SKM-1 (cell line): ENCODE data around the gene WDR53.
"Not testable (repeated sequence)": the region's sequence is repeated elsewhere in the genome, so short reads cannot be mapped to it uniquely, and the experiment has no call there.

Experiments used
- DNase-seq: peaks from one replicate; lab custom pipeline; 2025; ENCODE audit not compliant: unreplicated experiment; lab: John Stamatoyannopoulos, UW

Gene WDR53

DNA sequence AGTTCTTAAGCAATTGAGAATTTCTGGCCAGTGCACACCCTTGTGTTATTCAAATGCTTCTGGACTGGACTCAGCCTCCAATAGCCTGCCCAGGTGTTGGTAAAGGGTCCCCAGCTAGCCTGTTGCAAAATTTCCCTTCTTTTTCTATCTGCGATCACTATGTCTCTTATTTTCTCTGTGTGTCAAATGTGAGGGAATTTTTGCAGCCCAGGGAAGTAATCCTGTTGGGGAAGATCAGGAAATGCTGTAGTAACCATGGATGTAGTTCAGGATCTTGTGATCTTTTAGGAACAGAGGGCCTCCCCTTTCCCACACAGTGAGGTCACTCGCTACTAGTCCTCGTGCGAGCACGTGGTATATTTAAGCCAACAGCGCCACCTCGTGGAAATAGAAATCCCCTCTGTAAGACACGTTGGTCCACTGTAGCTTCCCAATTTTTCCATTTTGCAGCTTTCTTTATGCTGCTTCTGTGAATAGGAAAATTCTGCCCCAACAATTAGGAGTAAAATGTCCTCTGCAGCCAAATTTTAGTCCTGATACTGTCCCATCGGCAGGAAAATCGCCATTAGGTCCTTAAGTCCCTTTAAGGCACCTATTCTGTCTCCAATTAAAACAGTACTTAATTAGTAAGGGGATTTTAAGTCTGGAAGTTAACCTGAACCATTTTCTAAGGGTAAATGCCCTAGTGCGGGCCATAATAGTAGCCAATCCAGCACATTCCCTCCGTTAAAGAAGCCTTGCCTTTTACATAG lies 49.2 kb downstream of the WDR53 start:
- DNase-seq: peak; percentile 57

DNA sequence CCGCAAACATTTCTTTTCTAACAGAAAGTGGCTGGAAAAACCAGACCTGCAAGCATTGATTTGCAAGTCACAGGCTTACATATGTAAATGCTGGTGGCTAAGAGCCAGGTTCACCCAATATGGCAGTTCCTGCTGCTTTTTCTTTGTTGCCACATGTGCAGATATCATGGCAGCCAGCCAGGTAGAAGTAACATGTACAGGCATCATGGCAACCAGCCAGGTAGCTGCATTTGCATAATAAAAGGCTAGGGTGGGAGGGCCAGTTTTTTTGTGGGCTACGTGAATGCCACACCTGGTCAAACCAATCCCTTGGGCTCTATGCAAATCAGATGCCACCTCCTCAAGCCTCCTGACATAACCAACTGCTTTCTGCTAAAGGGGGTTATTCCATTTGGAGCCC lies 50.4 kb downstream of the WDR53 start:
- DNase-seq: no peak

- no peak for DNase-seq
Measured at GRCh38 chr3:196517162-196517800, 51.1 kb downstream of the WDR53 start.

GRCh38 chr3:196514913-196515621 lies 53.3 kb downstream of the WDR53 start, which contains the start of gene SMCO1:
SMCO1 (minus strand) TSS chr3:196515346; CDS start chr3:196515209, 137 bp downstream.
- DNase-seq: no peak

DNA sequence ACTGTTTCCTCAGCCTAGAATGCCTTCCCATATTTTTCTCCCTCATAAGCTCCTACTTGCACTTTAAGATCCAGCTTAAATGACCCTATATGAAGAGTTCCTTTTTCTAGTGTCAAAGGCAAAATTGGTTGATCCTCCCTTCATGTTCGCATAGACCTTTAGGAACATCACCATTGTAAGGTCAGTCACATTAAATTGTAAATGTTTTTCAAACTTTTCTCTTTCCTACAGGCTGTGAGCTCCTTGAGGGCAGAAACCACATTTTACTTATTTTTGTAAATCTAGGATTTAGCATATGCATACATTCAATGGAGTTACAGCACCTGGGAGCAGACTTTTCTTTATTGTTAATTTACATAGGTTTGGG lies 54.0 kb downstream of the WDR53 start:
- DNase-seq: no peak

- DNase-seq: no peak
Measured at GRCh38 chr3:196513697-196514349, 54.5 kb downstream of the WDR53 start.

GRCh38 chr3:196511646-196512425 lies 56.5 kb downstream of the WDR53 start:
- not testable (repeated sequence) for DNase-seq

GRCh38 chr3:196511108-196511507 lies 57.2 kb downstream of the WDR53 start:
- not testable (repeated sequence) for DNase-seq

- no peak for DNase-seq
Measured at GRCh38 chr3:196506687-196507086, 61.7 kb downstream of the WDR53 start.

- no peak for DNase-seq
Measured at GRCh38 chr3:196504556-196504955, 63.8 kb downstream of the WDR53 start.
